ENCODE measurements around the gene CALD1.

DNA sequence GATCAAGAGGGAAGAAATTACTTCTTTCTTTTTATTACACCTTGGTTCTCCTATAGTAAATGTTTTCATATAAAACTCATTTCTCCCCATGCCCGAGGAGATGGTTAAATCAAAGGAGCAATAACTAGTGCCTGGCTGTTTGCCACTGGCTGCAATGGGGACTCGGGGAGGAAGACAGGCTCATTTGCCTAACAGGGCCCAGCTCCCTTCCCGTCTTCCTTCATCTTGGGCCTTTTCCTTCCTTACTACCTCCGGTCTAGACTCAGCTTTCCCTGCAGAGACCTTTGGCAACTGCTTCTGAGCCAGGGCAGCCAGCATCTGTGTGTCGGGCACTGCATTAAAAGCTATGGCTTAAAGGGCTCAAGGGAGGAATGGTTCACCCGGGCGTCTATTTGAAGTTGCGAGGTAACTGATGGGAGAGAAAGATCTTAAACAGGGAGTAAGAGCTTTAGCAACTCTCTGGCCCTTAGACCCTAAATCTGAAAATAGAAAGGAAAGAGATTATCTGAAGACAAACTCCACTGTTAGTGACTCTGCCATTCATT lies 63.5 kb downstream of the CALD1 start:
- TF ChIP-seq, protein P1, sequence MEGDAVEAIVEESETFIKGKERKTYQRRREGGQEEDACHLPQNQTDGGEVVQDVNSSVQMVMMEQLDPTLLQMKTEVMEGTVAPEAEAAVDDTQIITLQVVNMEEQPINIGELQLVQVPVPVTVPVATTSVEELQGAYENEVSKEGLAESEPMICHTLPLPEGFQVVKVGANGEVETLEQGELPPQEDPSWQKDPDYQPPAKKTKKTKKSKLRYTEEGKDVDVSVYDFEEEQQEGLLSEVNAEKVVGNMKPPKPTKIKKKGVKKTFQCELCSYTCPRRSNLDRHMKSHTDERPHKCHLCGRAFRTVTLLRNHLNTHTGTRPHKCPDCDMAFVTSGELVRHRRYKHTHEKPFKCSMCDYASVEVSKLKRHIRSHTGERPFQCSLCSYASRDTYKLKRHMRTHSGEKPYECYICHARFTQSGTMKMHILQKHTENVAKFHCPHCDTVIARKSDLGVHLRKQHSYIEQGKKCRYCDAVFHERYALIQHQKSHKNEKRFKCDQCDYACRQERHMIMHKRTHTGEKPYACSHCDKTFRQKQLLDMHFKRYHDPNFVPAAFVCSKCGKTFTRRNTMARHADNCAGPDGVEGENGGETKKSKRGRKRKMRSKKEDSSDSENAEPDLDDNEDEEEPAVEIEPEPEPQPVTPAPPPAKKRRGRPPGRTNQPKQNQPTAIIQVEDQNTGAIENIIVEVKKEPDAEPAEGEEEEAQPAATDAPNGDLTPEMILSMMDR (IDR thresholded peaks at IDR 0.05): no peak
- no peak for TF ChIP-seq POLR2A (IDR thresholded peaks at IDR 0.05)
- no peak for TF ChIP-seq POLR2AphosphoS5 (IDR thresholded peaks at IDR 0.05)
